ENCODE results near the gene SCFD2. TPM values are rescaled to one million over a fixed set of nuclear protein-coding genes. Genes with fewer than 3 reads are reported as not detected.

Gene SCFD2
- total and polyA plus RNA-seq, 2 of the 8 experiments (the other 6 are each of a cell fraction or from before 2014, with no cell fraction given), result 6.2 to 10.2 TPM

- H4K20me1 ChIP-seq (replicated peaks in 1 of 2; ENCODE audit: control insufficient read depth in 1 of 2, insufficient read depth in 2 of 2, low read length in 2 of 2), result no peaks in the 10 kb centered on the region
- H2AFZ ChIP-seq (ENCODE audit: low read length), result no peak overlapping the region
- H3K79me2 ChIP-seq (ENCODE audit: control insufficient read depth in 1 of 2, insufficient read depth in 2 of 2, low read length in 2 of 2), result no peaks in the 10 kb centered on the region
- no peak overlapping the region for H2BK20ac ChIP-seq (ENCODE audit: low read length)
- no peak overlapping the region for H3K23ac ChIP-seq (ENCODE audit: insufficient read length)
- H4K5ac ChIP-seq (ENCODE audit: insufficient read length, low read depth, low read length), result no peak overlapping the region
- H3K27me3 ChIP-seq (replicated peaks in 1 of 4; ENCODE audit: control insufficient read depth in 3 of 4, extremely low read depth in 1 of 4, insufficient read depth in 3 of 4, low read length in 3 of 4), result no peaks in the 10 kb centered on the region
- no peaks in the 10 kb centered on the region for H3K79me1 ChIP-seq (ENCODE audit: low read depth, low read length)
- no peak overlapping the region for H4K8ac ChIP-seq (ENCODE audit: extremely low read depth, insufficient read depth, low read length)
- H3K4me1 ChIP-seq (replicated peaks in 1 of 4; ENCODE audit: control insufficient read depth in 3 of 4, insufficient read depth in 4 of 4, low read length in 3 of 4), result peaks cover 0 to 7% (median 1%) of the 10 kb centered on the region in 4 experiments; a peak in 1 of 7 replicates
- no peak overlapping the region for H2BK12ac ChIP-seq (ENCODE audit: low read depth, low read length)
- no peak overlapping the region for H3K56ac ChIP-seq (replicated peaks; ENCODE audit: insufficient read length, low read depth, low read length)
- no peak overlapping the region for H3K4me2 ChIP-seq (ENCODE audit: insufficient read depth in 1 of 2, low read depth in 2 of 2, low read length in 2 of 2)
- no peak overlapping the region for H2BK120ac ChIP-seq (replicated peaks; ENCODE audit: low read depth, low read length)
- H3K27ac ChIP-seq (ENCODE audit: low read depth, low read length), result no peak overlapping the region
- no peak overlapping the region for H3K18ac ChIP-seq (ENCODE audit: extremely low read depth, low read length)
- H2BK5ac ChIP-seq (ENCODE audit: low read depth, low read length), result no peak overlapping the region
- ChIA-PET POLR2A (ENCODE audit: partially characterized antibody) (no interaction called here), CTCF (ENCODE audit: partially characterized antibody) (interaction anchor here (0.8 to 1.4 kb wide), 2 partner anchors 23 to 351 kb away, joined by 3 to 6 read pairs; no protein-coding TSS in a partner anchor)
- H2BK15ac ChIP-seq (ENCODE audit: low read length), result no peak overlapping the region
- FAIRE-seq (no peak), DNase-seq (ENCODE audit: low read depth in 1 of 2, low spot score in 2 of 2) (no peak)
- no peak overlapping the region for H3K4ac ChIP-seq (replicated peaks; ENCODE audit: insufficient read length, low read depth, low read length)
- H3K4me3 ChIP-seq (ENCODE audit: extremely low read depth in 1 of 4, insufficient read depth in 2 of 4, low read depth in 3 of 4, low read length in 4 of 4), result no peak overlapping the region
- H3K9me3 ChIP-seq (ENCODE audit: insufficient read depth in 2 of 2, low read depth in 1 of 2, low read length in 1 of 2), result no peaks in the 10 kb centered on the region
- H3K23me2 ChIP-seq (ENCODE audit: low read depth, low read length), result no peaks in the 10 kb centered on the region
- H3K36me3 ChIP-seq (ENCODE audit: control insufficient read depth in 2 of 4, insufficient read depth in 4 of 4, low read length in 3 of 4), result no peaks in the 10 kb centered on the region
- H3K9ac ChIP-seq (replicated peaks in 1 of 4; ENCODE audit: extremely low read depth in 1 of 4, low read depth in 3 of 4, low read length in 3 of 4), result no peak overlapping the region
- whole genome bisulfite sequencing, 2 experiments (ENCODE audit: extremely low coverage in 1 of 2, insufficient coverage in 1 of 2, insufficient read length in 1 of 2, insufficient replicate concordance in 2 of 2, low coverage in 1 of 2, low lambda C conversion rate in 2 of 2, missing lambda C conversion rate in 1 of 2), result 95% methylated on average over 1 of the region's 1 CpG; no CpG with 5 or more reads in 1 of the 2 experiments
- H2AK5ac ChIP-seq (ENCODE audit: low read depth, low read length), result no peak overlapping the region
- no peak overlapping the region for H4K91ac ChIP-seq (replicated peaks; ENCODE audit: insufficient read length, low read length)
- no peak overlapping the region for H3K14ac ChIP-seq (ENCODE audit: insufficient read length)
- TF ChIP-seq TAF7 (optimal IDR thresholded peaks at IDR 0.05; ENCODE audit: borderline replicate concordance, low read depth, low read length), result no peak
- TF ChIP-seq E2F6 (IDR thresholded peaks at IDR 0.05), result no peak
- TF ChIP-seq NRF1 (IDR thresholded peaks at IDR 0.05; ENCODE audit: low read depth, low read length), result no peak
- no peak for TF ChIP-seq HDAC6 (IDR thresholded peaks at IDR 0.05; ENCODE audit: low read depth, low read length)
- no peak for TF ChIP-seq PHF8 (conservative IDR thresholded peaks at IDR 0.05; ENCODE audit: low read depth, low read length)
- no peak for TF ChIP-seq NANOG (IDR thresholded peaks at IDR 0.05; ENCODE audit: insufficient read depth, low read depth, low read length, poor library complexity, severe bottlenecking)
- no peak for TF ChIP-seq EGR1 (IDR thresholded peaks at IDR 0.05; ENCODE audit: borderline replicate concordance, low read depth, low read length)
- TF ChIP-seq RXRA (IDR thresholded peaks at IDR 0.05; ENCODE audit: insufficient read depth, low read depth, low read length), result no peak
- TF ChIP-seq KDM1A (IDR thresholded peaks at IDR 0.05; ENCODE audit: borderline replicate concordance, low read length), result no peak
Measured at GRCh38 chr4:52937829-52938228, 428.0 kb downstream of the SCFD2 start.

All from H1 (cell line).